ENCODE measurements around the gene EXOC5. TPM values are rescaled to one million over a fixed set of nuclear protein-coding genes. Genes with fewer than 3 reads are reported as not detected.

Gene EXOC5
- total RNA-seq, 2 donors from 2014 or later, result 101 to 107 TPM

DNA sequence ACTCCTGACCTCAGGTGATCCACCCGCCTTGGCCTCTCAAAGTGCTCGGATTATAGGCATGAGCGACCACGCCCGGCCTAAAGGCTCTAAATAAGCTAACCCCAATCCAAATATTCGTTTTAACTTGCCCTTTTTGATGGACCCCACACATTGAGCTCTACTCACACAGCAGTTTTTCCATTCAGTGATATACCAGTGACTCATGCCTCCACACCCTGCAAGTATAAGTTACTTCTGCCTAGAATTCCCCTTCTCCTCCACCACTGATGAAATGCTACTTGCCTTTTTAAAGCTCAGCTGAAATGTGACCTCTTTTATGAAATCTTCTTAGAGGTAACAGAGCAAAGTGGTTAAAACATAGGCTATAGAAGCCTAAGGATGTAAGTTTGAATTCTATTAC lies 68.8 kb downstream of the EXOC5 start:
- H3K9me3 ChIP-seq (ENCODE audit: control insufficient read depth, low read length), result no peaks in the 10 kb centered on the region
- peaks cover under 1% of the 10 kb centered on the region for H3K36me3 ChIP-seq (ENCODE audit: control insufficient read depth, insufficient read depth, low read length)
- no peaks in the 10 kb centered on the region for H3K4me1 Mint-ChIP-seq
- no peaks in the 10 kb centered on the region for H3K27me3 Mint-ChIP-seq (ENCODE audit: insufficient read depth)
- no peaks in the 10 kb centered on the region for H3K36me3 Mint-ChIP-seq (ENCODE audit: low read depth)
- TF ChIP-seq, protein P1, sequence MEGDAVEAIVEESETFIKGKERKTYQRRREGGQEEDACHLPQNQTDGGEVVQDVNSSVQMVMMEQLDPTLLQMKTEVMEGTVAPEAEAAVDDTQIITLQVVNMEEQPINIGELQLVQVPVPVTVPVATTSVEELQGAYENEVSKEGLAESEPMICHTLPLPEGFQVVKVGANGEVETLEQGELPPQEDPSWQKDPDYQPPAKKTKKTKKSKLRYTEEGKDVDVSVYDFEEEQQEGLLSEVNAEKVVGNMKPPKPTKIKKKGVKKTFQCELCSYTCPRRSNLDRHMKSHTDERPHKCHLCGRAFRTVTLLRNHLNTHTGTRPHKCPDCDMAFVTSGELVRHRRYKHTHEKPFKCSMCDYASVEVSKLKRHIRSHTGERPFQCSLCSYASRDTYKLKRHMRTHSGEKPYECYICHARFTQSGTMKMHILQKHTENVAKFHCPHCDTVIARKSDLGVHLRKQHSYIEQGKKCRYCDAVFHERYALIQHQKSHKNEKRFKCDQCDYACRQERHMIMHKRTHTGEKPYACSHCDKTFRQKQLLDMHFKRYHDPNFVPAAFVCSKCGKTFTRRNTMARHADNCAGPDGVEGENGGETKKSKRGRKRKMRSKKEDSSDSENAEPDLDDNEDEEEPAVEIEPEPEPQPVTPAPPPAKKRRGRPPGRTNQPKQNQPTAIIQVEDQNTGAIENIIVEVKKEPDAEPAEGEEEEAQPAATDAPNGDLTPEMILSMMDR (conservative IDR thresholded peaks at IDR 0.05), result no peak
- H3K27ac Mint-ChIP-seq, result no peak overlapping the region
- 91 to 97% methylated on average over 6 of the region's 6 CpGs for WGBS, 2 experiments (ENCODE audit: insufficient coverage in 1 of 2, insufficient read length in 1 of 2)
- H3K4me3 Mint-ChIP-seq, result no peak overlapping the region
- no peak overlapping the region for H3K27ac ChIP-seq (ENCODE audit: low read depth, low read length)
- DNase-seq, result no peak
- H3K4me3 ChIP-seq (ENCODE audit: low read length), result no peak overlapping the region
- H3K27me3 ChIP-seq (ENCODE audit: control insufficient read depth, insufficient read depth, low read length, poor library complexity, severe bottlenecking), result no peaks in the 10 kb centered on the region
- H3K4me1 ChIP-seq (ENCODE audit: control insufficient read depth, insufficient read depth, low read length), result no peaks in the 10 kb centered on the region
- H3K9me3 Mint-ChIP-seq, result peaks cover 4% of the 10 kb centered on the region
- H3K9ac ChIP-seq (ENCODE audit: extremely low read depth, low read length, poor library complexity, severe bottlenecking), result no peak overlapping the region

DNA sequence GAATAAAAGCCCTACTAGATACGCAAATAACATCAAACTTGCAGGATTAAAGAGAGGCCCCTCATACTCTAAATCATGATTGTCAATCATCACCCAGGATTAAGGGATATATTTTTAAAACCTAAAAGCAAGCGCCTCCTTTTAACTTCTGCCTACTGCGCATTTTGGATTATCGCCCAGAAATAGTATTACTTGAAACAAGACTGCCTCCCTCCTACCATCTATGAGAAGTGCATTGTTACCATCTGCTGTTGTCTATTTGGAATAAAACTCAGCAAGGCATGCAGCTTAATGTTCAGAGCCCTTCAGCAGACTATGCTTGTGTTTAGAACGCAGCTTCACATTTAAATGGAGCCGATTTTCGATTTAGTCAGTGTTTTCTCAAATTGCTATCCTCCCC lies 79.6 kb downstream of the EXOC5 start:
- H3K27me3 Mint-ChIP-seq (ENCODE audit: insufficient read depth), result no peaks in the 10 kb centered on the region
- no peak for DNase-seq
- 87 to 90% methylated on average over 7 of the region's 7 CpGs for WGBS, 2 experiments (ENCODE audit: insufficient coverage in 1 of 2, insufficient read length in 1 of 2)

DNA sequence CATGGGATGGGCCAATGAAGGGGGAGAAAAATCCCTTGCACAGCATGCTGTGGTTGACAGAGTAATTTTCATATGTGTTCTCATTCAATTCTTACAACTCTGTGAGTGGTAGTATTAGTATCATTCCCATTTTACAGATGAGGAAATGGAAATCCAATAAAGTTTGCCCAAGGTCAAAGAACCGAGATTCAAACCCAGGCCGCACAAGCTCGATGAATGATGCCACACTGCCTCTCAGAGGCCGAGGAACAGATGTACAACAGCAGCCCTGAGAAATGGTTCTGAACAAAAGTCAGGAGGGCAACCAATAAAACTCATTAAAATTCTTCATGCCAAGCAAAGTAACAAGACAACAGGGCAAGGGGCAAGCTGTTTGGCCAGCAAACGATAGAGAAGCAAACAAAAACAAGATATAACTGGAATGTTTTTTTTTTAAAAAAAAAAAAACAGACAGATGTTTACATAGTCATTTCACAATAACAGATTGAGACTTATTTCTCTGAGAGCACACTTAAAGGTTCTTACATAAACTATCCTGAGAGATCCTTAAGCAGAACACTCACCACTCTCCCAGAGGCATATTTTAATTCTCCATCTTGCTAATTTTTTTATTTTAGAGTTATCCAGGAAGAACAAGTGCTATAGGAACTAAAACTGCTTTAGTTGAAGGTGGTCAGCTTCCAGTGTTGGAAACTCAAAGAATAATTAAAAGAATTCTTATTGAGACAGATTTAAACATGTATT lies 85.8 kb downstream of the EXOC5 start:
- no peaks in the 10 kb centered on the region for H3K36me3 ChIP-seq (ENCODE audit: control insufficient read depth, insufficient read depth, low read length)
- Mint-ChIP-seq H3K9me3 (no peaks in the 10 kb centered on the region), H3K4me3 (no peak overlapping the region), H3K36me3 (ENCODE audit: low read depth) (no peaks in the 10 kb centered on the region), H3K27me3 (ENCODE audit: insufficient read depth) (no peaks in the 10 kb centered on the region), H3K27ac (no peak overlapping the region), H3K4me1 (peaks cover 8% of the 10 kb centered on the region)
- H3K9ac ChIP-seq (ENCODE audit: extremely low read depth, low read length, poor library complexity, severe bottlenecking), result no peak overlapping the region
- DNase-seq, result peak; percentile 78
- H3K4me3 ChIP-seq (ENCODE audit: low read length), result no peak overlapping the region
- no peaks in the 10 kb centered on the region for H3K9me3 ChIP-seq (ENCODE audit: control insufficient read depth, low read length)
- H3K4me1 ChIP-seq (ENCODE audit: control insufficient read depth, insufficient read depth, low read length), result no peaks in the 10 kb centered on the region
- no peak overlapping the region for H3K27ac ChIP-seq (ENCODE audit: low read depth, low read length)
- H3K27me3 ChIP-seq (ENCODE audit: control insufficient read depth, insufficient read depth, low read length, poor library complexity, severe bottlenecking), result no peaks in the 10 kb centered on the region
- TF ChIP-seq, protein P1 (conservative IDR thresholded peaks at IDR 0.05), result peak; percentile 91
- 25 to 26% methylated on average over 4 to 5 of the region's 5 CpGs for WGBS, 2 experiments (ENCODE audit: insufficient coverage in 1 of 2, insufficient read length in 1 of 2)

More for the DNA sequence above, 79.6 kb downstream of the EXOC5 start:
- H3K4me1 ChIP-seq (ENCODE audit: control insufficient read depth, insufficient read depth, low read length), result no peaks in the 10 kb centered on the region
- no peak overlapping the region for H3K27ac Mint-ChIP-seq
- H3K4me1 Mint-ChIP-seq, result peaks cover 13% of the 10 kb centered on the region
- no peaks in the 10 kb centered on the region for H3K36me3 Mint-ChIP-seq (ENCODE audit: low read depth)
- H3K27ac ChIP-seq (ENCODE audit: low read depth, low read length), result no peak overlapping the region
- no peak overlapping the region for H3K4me3 ChIP-seq (ENCODE audit: low read length)
- H3K27me3 ChIP-seq (ENCODE audit: control insufficient read depth, insufficient read depth, low read length, poor library complexity, severe bottlenecking), result no peaks in the 10 kb centered on the region
- no peak overlapping the region for H3K4me3 Mint-ChIP-seq
- H3K9me3 Mint-ChIP-seq, result no peaks in the 10 kb centered on the region
- TF ChIP-seq, protein P1 (conservative IDR thresholded peaks at IDR 0.05), result peak; percentile 48
- no peak overlapping the region for H3K9ac ChIP-seq (ENCODE audit: extremely low read depth, low read length, poor library complexity, severe bottlenecking)
- no peaks in the 10 kb centered on the region for H3K36me3 ChIP-seq (ENCODE audit: control insufficient read depth, insufficient read depth, low read length)
- H3K9me3 ChIP-seq (ENCODE audit: control insufficient read depth, low read length), result no peaks in the 10 kb centered on the region

Measured in endodermal cell (in vitro differentiated cells).